Measurements from ENCODE around the gene MOB3B. TPM values are rescaled to one million over a fixed set of nuclear protein-coding genes. Genes with fewer than 3 reads are reported as not detected.

Gene MOB3B
- polyA plus RNA-seq, 1 of the 3 experiments (the other 2 are of a cell fraction), result 0.90 TPM

DNA sequence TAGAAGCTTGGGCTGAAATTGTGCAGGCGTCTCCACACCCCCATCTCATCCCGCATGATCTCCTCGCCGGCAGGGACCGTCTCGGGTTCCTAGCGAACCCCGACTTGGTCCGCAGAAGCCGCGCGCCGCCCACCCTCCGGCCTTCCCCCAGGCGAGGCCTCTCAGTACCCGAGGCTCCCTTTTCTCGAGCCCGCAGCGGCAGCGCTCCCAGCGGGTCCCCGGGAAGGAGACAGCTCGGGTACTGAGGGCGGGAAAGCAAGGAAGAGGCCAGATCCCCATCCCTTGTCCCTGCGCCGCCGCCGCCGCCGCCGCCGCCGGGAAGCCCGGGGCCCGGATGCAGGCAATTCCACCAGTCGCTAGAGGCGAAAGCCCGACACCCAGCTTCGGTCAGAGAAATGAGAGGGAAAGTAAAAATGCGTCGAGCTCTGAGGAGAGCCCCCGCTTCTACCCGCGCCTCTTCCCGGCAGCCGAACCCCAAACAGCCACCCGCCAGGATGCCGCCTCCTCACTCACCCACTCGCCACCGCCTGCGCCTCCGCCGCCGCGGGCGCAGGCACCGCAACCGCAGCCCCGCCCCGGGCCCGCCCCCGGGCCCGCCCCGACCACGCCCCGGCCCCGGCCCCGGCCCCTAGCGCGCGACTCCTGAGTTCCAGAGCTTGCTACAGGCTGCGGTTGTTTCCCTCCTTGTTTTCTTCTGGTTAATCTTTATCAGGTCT is 43.5 kb upstream of the MOB3B start, which contains the start of gene C9orf72 (continued):
- TF ChIP-seq, protein P1, sequence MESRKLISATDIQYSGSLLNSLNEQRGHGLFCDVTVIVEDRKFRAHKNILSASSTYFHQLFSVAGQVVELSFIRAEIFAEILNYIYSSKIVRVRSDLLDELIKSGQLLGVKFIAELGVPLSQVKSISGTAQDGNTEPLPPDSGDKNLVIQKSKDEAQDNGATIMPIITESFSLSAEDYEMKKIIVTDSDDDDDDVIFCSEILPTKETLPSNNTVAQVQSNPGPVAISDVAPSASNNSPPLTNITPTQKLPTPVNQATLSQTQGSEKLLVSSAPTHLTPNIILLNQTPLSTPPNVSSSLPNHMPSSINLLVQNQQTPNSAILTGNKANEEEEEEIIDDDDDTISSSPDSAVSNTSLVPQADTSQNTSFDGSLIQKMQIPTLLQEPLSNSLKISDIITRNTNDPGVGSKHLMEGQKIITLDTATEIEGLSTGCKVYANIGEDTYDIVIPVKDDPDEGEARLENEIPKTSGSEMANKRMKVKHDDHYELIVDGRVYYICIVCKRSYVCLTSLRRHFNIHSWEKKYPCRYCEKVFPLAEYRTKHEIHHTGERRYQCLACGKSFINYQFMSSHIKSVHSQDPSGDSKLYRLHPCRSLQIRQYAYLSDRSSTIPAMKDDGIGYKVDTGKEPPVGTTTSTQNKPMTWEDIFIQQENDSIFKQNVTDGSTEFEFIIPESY (IDR thresholded peaks at IDR 0.05; ENCODE audit: borderline replicate concordance, low read depth), result no peak

DNA sequence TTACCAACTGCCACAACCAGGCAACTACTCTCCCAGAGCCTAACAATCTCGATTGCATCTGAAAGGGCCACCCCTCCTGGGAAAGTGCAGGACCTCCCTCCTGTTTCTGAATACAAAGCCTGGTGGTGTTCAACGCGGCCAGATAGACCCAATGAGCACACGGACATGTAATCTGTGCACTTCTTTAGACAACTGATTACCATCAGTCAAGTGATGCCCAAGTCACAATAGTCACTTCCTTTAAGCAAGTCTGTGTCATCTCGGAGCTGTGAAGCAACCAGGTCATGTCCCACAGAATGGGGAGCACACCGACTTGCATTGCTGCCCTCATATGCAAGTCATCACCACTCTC is 42.9 kb upstream of the MOB3B start:
- Histone ChIP-seq H3K27ac (ENCODE audit: low read depth in 2 of 2, low read length in 1 of 2) (peak overlapping the region; percentile 86 to 94), H3K9ac (peak overlapping the region; percentile 86), H3K9me3 (no peaks in the 10 kb centered on the region), H3K79me2 (ENCODE audit: insufficient read depth) (peaks cover 39% of the 10 kb centered on the region), H3F3A (replicated peaks; ENCODE audit: insufficient read depth) (no peaks in the 10 kb centered on the region), H2AFZ (ENCODE audit: low read depth) (peak overlapping the region; percentile 72), H3K36me3 (replicated peaks in 1 of 2; ENCODE audit: control insufficient read depth in 1 of 2, insufficient read depth in 2 of 2, low read length in 1 of 2) (no peaks in the 10 kb centered on the region), H3K4me1 (ENCODE audit: control insufficient read depth in 1 of 2, insufficient read depth in 2 of 2, low read depth in 1 of 2, low read length in 1 of 2) (peaks cover 4 to 14% of the 10 kb centered on the region in 2 experiments; a peak in 3 of 4 replicates), H3K4me3 (ENCODE audit: low read depth in 2 of 2, low read length in 1 of 2) (peak overlapping the region; percentile 67 to 90), H3K27me3 (ENCODE audit: insufficient read depth) (no peaks in the 10 kb centered on the region), H4K20me1 (ENCODE audit: insufficient read depth) (no peaks in the 10 kb centered on the region), H3K9me2 (no peaks in the 10 kb centered on the region), H3K4me2 (peak overlapping the region; percentile 89)
- 11% methylated on average over 6 of the region's 6 CpGs for WGBS (ENCODE audit: low lambda C conversion rate)
- CTCF ChIA-PET, result no interaction called here
- DNase-seq, result peak; percentile 50
- POLR2A ChIA-PET, result no interaction called here
- peak; percentile 54; the same call in 1 of the 2 replicates for TF ChIP-seq GATA2 (CRISPR knock-in tag; IDR thresholded peaks at IDR 0.05)
- no peak for TF ChIP-seq TAF1 (IDR thresholded peaks at IDR 0.05; ENCODE audit: borderline replicate concordance, low read depth, low read length)

DNA sequence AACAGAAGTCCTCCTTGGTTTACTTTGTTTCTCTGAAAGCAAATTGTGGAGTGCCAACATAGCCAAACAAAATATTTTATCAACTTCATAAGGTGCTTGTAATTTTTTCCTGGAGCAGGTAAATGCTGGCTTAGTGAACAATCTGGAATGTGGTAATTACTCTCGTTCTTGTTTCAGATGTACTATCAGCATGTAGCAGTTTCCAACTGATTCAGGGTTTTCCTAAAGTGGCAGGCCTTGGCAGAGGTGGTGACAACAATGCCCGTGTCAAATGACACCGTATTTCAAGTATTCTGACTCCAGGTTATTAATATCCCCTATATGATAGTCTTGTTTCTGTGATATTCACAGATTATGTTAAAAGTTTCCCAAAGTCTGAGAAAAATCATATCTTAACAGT is 42.4 kb upstream of the MOB3B start:
- Histone ChIP-seq H3K9me2 (no peaks in the 10 kb centered on the region), H3K9me3 (no peaks in the 10 kb centered on the region), H3K27ac (ENCODE audit: low read depth in 2 of 2, low read length in 1 of 2) (peak overlapping the region; percentile 86 to 94), H3K36me3 (replicated peaks in 1 of 2; ENCODE audit: control insufficient read depth in 1 of 2, insufficient read depth in 2 of 2, low read length in 1 of 2) (peaks cover 0 to under 1% of the 10 kb centered on the region in 2 experiments), H3K79me2 (ENCODE audit: insufficient read depth) (peaks cover 42% of the 10 kb centered on the region), H3F3A (replicated peaks; ENCODE audit: insufficient read depth) (no peaks in the 10 kb centered on the region), H4K20me1 (ENCODE audit: insufficient read depth) (no peaks in the 10 kb centered on the region), H3K9ac (peak overlapping the region; percentile 86), H3K27me3 (ENCODE audit: insufficient read depth) (no peaks in the 10 kb centered on the region), H3K4me1 (ENCODE audit: control insufficient read depth in 1 of 2, insufficient read depth in 2 of 2, low read depth in 1 of 2, low read length in 1 of 2) (peaks cover 4 to 14% of the 10 kb centered on the region in 2 experiments; a peak in 3 of 4 replicates), H3K4me2 (peak overlapping the region; percentile 89), H3K4me3 (ENCODE audit: low read depth in 2 of 2, low read length in 1 of 2) (peak overlapping the region; percentile 67 to 90), H2AFZ (ENCODE audit: low read depth) (peak overlapping the region; percentile 72; the same call in 1 of the 2 replicates)
- POLR2A ChIA-PET, result no interaction called here
- DNase-seq, result no peak
- WGBS (ENCODE audit: low lambda C conversion rate), result 51% methylated on average over 3 of the region's 3 CpGs
- CTCF ChIA-PET, result no interaction called here
- no peak for TF ChIP-seq ELF1 (IDR thresholded peaks at IDR 0.05)
- TF ChIP-seq, protein P1 (IDR thresholded peaks at IDR 0.05; ENCODE audit: borderline replicate concordance, low read depth), result no peak
- no peak for TF ChIP-seq MXI1 (IDR thresholded peaks at IDR 0.05; ENCODE audit: low read depth, low read length)
- TF ChIP-seq RAD21 (IDR thresholded peaks at IDR 0.05; ENCODE audit: low read length), result no peak
- TF ChIP-seq TEAD4 (IDR thresholded peaks at IDR 0.05; ENCODE audit: borderline replicate concordance, insufficient read depth), result no peak
- TF ChIP-seq, protein P2, sequence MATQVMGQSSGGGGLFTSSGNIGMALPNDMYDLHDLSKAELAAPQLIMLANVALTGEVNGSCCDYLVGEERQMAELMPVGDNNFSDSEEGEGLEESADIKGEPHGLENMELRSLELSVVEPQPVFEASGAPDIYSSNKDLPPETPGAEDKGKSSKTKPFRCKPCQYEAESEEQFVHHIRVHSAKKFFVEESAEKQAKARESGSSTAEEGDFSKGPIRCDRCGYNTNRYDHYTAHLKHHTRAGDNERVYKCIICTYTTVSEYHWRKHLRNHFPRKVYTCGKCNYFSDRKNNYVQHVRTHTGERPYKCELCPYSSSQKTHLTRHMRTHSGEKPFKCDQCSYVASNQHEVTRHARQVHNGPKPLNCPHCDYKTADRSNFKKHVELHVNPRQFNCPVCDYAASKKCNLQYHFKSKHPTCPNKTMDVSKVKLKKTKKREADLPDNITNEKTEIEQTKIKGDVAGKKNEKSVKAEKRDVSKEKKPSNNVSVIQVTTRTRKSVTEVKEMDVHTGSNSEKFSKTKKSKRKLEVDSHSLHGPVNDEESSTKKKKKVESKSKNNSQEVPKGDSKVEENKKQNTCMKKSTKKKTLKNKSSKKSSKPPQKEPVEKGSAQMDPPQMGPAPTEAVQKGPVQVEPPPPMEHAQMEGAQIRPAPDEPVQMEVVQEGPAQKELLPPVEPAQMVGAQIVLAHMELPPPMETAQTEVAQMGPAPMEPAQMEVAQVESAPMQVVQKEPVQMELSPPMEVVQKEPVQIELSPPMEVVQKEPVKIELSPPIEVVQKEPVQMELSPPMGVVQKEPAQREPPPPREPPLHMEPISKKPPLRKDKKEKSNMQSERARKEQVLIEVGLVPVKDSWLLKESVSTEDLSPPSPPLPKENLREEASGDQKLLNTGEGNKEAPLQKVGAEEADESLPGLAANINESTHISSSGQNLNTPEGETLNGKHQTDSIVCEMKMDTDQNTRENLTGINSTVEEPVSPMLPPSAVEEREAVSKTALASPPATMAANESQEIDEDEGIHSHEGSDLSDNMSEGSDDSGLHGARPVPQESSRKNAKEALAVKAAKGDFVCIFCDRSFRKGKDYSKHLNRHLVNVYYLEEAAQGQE (IDR thresholded peaks at IDR 0.05; ENCODE audit: low read depth, low read length), result no peak
- no peak for TF ChIP-seq RFX5 (IDR thresholded peaks at IDR 0.05; ENCODE audit: low read length)
- no peak for TF ChIP-seq FOSL2 (IDR thresholded peaks at IDR 0.05; ENCODE audit: borderline replicate concordance, low read depth)
- TF ChIP-seq, protein P3, sequence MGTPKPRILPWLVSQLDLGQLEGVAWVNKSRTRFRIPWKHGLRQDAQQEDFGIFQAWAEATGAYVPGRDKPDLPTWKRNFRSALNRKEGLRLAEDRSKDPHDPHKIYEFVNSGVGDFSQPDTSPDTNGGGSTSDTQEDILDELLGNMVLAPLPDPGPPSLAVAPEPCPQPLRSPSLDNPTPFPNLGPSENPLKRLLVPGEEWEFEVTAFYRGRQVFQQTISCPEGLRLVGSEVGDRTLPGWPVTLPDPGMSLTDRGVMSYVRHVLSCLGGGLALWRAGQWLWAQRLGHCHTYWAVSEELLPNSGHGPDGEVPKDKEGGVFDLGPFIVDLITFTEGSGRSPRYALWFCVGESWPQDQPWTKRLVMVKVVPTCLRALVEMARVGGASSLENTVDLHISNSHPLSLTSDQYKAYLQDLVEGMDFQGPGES (IDR thresholded peaks at IDR 0.05; ENCODE audit: low read depth, low read length), result no peak
